Kidney tubule cell (primary cell): ENCODE measurements around the gene SLC22A2.
A peak's percentile ranks its signal among the peaks of the same experiment; 100 is the strongest.
"Not testable (repeated sequence)": the region's sequence is repeated elsewhere in the genome, so short reads cannot be mapped to it uniquely, and the experiment has no call there.

Experiments used
- DNase-seq: peaks from one replicate; pipeline ENCODE4 v3.0.0-alpha.2; 2018; ENCODE audit warnings: low spot score

Gene SLC22A2

DNA sequence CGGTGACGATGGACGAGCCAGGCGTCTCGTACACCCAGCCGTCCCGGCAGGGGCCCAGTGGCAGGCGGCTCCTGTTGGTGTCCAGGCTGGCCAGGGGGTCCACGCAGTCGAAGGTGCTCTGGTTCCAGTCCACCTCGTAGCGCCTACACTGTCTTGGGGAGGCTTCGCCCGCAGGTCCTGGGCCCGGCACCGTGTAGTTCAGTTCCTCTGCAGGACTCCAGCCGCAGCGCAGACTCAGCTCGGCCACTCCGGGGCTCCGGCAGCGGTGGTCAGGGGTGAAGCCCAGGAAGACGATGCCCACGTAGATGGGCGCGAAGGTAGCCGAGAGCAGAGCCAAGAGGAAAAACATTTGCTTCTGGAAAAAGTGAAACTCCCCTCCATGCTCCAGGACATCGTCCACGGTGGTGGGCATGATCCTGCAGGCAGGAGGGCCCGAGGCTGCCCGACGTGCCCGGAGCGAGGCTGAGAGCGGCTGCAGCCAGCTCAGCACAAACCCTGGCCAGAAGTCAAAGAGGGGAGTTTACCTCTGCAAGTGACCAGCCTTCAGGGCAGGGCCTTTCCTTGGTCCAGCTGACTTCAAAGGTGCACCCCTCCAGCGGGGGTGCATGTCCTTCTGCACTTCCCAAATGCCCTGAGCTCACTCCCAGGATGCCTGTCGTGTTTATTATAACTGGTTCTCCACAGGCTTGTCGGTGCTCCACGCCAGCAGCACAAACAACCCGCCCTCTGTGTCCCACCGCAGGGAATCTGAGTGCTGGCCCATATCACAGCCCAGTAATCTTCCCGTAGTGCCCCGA lies at the start of gene SLC22A2:
TSS of gene SLC22A2 (minus strand) at position 476 of the 797 bp plus-strand sequence. CDS start at position 412, 64 bp downstream.
- DNase-seq = peak; percentile 58

DNA sequence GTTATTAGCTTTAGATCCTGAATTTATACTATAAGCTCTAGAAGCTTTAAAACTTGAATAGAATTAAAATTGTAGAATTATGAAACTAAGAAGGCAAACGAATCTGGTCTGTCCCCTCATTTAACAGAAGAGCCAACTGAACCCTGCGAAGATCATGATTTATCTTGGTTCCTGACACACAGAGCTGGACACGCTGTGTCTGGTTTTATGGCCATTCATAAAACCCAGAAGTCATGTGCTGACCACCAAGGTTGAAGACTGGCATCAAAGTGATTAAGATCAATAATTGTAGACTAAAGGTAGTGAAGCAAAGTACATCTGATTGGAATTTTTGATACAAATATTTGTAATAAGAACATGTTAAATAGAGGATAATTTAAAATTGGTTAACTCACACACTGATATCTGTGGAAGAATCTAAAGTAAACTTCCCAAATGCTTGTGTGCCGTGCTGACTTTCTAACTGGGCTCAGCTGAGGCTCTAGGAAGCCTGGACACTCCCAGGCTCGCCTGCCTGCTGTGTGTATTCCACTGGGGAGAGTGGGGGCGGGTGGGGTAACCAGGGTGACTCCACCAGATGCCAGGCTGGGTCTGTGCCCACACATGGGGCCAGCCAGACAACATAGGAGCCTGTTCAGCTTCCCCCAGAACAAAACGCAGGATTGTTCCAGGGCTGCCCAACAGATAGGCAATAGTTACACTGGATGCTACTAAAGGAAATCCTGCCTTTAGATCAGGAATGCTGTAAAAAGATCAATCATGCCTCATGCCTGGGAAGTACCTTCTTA lies 47.5 kb upstream of the SLC22A2 start:
- DNase-seq = no peak

- no peak for DNase-seq
Measured at GRCh38 chr6:160303806-160304205, 45.2 kb upstream of the SLC22A2 start.

- not testable (repeated sequence) for DNase-seq
Measured at GRCh38 chr6:160302431-160303082, 43.9 kb upstream of the SLC22A2 start.

GRCh38 chr6:160301339-160301738 lies 42.7 kb upstream of the SLC22A2 start:
- DNase-seq = no peak

DNA sequence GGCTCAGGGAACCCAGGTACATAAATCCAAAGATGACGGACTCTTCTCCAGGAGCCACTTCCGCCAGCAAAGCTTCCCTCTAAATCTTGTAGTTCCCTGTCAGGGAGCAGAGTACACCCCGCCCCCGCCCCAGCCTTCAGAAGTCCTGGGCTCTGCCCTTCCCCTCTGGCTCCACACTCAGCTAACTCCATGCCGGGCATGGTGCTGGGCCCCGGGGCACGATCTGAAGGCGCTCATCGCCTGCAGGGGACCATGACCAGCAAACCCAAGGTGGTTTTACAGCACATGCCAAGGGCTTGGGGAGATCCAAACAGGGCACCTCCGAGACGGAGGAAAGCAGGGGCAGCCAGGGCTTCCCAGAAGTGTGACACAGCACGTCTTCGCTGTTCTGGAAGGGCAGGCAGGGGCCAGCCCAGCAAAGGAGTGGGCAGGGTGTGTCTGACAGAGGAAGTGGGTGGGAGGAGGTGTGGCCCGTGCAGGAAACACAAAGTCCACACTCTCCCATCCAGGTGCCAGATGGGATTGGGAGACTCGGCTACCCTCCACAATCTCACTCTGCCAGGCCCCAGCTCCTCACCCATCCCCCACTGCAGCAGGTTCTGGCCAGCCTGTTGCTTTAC lies 41.6 kb upstream of the SLC22A2 start:
- peak; percentile 82 for DNase-seq

- no peak for DNase-seq
Measured at GRCh38 chr6:160299559-160299958, 40.9 kb upstream of the SLC22A2 start.

GRCh38 chr6:160298121-160298520 lies 39.5 kb upstream of the SLC22A2 start:
- no peak for DNase-seq

GRCh38 chr6:160297310-160297709 lies 38.7 kb upstream of the SLC22A2 start:
- peak; percentile 30 for DNase-seq

DNA sequence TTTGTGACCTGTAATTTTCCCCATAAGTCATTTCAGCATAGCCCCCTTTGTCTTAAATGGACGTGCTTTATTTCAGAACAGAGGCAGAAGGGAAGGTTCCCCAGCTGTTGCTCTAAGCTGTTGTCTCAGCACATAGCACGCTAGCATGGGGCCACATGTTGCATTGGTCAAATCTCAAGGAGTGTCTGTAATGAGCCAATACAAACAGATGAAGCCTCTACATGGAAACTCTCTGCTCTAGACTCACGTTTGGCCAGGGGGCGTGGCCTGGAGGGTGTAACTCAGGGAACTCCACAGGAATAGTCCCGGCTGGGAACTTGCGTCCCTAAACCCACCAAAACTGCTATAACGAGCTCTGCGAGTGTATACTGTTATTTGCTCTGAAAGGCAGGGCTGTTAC lies 35.2 kb upstream of the SLC22A2 start:
- no peak for DNase-seq

GRCh38 chr6:160285541-160286105 lies 27.0 kb upstream of the SLC22A2 start:
- no peak for DNase-seq

GRCh38 chr6:160284575-160284974 lies 26.0 kb upstream of the SLC22A2 start:
- DNase-seq = no peak

DNA sequence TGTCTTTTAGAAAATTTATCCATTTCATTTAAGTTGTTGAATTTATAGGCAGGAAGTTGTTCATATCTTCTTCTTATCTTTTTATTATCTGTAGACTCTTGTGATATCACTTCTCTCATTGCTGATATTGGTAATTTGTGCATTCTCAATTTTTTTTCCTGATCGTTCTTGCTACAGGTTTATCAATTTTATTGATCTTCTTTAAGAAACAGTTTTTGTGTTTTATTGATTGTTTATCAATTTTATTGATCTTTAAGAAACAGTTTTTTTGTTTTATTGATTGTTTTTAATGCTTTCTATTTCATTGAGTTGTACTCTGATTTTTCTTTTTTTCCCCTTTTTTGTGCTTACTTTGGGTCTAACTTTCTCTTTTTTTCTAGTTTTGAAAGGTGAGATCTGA lies 23.8 kb upstream of the SLC22A2 start:
- DNase-seq = no peak

DNA sequence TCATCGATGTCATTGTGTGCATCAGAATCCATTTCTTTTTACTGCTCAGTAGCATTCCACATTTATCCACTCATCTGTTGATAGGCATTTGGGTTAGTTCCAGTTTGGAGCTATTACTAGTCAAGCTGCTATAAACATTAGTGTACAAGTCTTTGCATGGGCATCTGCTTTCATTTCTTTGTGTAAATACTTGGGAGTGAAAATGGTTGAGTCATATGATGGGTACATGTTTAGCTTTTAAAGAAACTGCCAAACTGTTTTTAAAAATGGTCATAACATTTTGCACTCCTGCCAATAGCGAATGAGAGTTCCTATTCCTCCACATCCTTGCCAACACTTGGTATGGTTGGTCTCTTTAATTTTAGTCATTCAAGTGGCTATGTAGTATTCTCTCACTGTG lies 21.2 kb upstream of the SLC22A2 start:
- DNase-seq = peak; percentile 63

DNA sequence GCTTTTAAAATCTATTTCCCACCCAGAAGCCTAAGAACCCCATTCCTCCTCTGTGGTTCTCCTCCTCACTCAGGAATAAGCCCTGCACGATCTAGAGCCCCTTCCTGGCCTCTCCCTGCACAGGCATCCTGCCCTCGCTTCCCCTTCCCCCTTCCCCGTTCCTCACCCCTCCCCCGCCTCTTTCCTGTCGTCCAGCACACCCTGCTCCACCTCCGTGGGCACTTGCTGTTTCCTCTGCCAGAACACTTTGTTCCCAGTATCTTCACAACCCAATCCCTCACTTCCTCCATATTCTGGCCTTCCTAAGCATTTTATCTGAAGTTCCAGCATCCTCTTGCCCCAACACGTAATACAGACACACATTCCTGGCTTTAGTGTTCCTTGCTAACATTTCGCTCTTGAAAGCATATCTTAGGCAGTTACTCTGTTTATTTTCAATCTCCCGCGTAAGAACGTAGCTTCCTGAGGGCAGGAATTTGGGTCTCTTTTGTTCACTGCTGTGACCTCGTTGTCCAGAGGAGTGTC lies 20.2 kb upstream of the SLC22A2 start:
- no peak for DNase-seq

- no peak for DNase-seq
Measured at GRCh38 chr6:160278311-160278710, 19.7 kb upstream of the SLC22A2 start.

DNA sequence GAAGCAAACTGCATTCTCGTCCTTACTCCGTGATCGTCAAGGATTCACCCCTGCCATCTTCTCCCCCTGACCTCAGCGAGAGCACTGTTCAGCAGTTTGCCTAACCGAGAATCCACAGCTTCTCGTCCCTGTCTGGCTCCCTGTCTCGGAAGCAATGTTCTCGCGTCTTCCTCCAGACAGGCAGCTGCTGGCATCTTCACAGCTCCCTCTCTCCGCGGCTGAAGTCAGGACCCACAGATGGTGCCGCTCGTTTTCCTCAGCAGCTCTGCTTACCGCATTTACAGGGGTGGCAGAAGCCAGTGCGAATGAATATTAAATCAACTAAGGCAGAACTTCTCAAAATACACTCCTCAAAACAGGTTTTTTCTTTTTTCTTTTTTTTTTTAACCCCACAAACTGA lies 18.9 kb upstream of the SLC22A2 start:
- DNase-seq = no peak

- DNase-seq = no peak
Measured at GRCh38 chr6:160277144-160277543, 18.5 kb upstream of the SLC22A2 start.

- no peak for DNase-seq
Measured at GRCh38 chr6:160276126-160276525, 17.5 kb upstream of the SLC22A2 start.

DNA sequence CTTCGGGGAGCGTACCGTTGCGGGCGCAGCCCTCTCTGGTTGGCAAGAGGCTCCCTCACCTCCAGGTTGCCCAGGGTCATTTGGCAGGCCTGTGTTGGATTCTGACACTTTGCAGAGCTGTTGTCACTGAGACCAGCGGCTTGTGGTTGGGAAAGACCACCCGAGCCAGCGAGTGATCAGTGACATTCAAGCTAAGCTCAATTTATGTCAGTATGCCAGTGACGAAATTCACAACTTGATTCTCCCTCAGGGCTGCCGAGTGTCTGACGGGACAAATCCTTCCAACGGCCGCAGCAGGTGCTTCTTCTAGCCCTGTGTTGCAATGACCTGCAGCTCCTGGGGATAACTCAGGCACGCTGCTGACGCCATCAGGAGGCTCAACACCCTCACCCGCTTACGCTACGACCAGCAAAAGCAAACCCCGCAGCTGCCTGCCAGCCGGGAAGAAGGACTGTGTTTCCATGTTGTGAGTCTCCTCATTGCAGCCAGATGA lies 16.9 kb upstream of the SLC22A2 start:
- no peak for DNase-seq

DNA sequence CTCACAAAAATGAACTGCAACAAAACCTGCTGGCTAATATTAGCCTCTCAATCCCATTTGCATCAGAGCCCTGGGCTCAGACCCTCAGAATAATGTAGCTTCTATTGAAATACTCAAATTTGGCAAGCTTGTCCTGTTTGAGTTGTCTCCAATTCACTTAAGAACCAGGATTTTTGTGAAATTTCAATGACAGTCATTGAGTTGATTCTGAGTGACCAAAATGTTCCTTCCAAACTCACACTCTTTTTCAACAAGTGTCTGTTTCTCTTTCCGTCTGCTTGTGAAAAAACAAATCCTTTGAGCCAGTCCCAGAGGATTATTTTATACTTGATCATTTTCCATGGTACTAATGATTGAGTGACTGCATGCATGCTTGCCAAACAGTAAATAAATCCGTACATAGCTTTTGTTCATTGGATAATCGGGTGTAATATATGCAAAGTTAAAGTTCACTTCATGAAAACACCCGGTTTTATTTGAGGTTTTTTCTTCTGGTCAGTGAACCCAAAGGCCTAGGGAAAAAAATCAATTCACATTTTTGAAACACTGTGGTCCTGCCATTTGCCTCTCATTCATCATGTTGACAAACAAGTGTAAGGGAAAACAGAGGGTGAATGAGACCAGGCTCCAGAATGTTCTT lies 16.4 kb upstream of the SLC22A2 start:
- no peak for DNase-seq
